Ascending aorta (tissue), 2 donors: ENCODE results near the gene ILDR2. TPM values are rescaled to one million over a fixed set of nuclear protein-coding genes. Genes with fewer than 3 reads are reported as not detected.

ENCODE experiments used
- DNase-seq, 2 donors: peaks; one replicate each; pipeline ENCODE4 v3.0.0-alpha.2; 2019; ENCODE audit warnings: low spot score in 2 of 2
- H3K27ac ChIP-seq, 2 donors: fragments of 200-600 bp; sonication (generic); one replicate each; pipeline ENCODE4 v1.5.1; 2016 to 2017; ENCODE audit warnings: mild to moderate bottlenecking in 1 of 2
- H3K27me3 ChIP-seq: fragments of 200-600 bp; sonication (generic); one replicate; pipeline ENCODE4 v1.5.1; 2017
- H3K36me3 ChIP-seq, 2 donors: fragments of 200-600 bp; sonication (generic); one replicate each; pipeline ENCODE4 v1.5.1; 2016
- H3K4me1 ChIP-seq, 2 donors: fragments of 200-600 bp; sonication (generic); one replicate each; pipeline ENCODE4 v1.5.1; 2016 to 2017; ENCODE audit warnings: mild to moderate bottlenecking in 1 of 2
- H3K4me3 ChIP-seq, 2 donors: fragments of 200-600 bp; sonication (generic); one replicate each; pipeline ENCODE4 v1.5.1; 2016 to 2017; ENCODE audit warnings: mild to moderate bottlenecking in 1 of 2
- H3K9me3 ChIP-seq, 2 donors: fragments of 200-600 bp; sonication (generic); one replicate each; pipeline ENCODE4 v1.5.1; 2016
- intact Hi-C: fragments of 100-400 bp; cut with DNase I; formaldehyde crosslinking; loops from one replicate; pipeline ENCODE4 v1.15.1; 2023
- total RNA-seq: library from RNA; depleted of rRNA; stranded (reverse); fragments of >200 nt; gene quantifications from one replicate; pipeline ENCODE4 v1.1.0, GENCODE V29; 2016
- TF ChIP-seq, protein P1 (sequence below), 3 experiments: fragments of 200-600 bp in 2 of 3; fragments of 450-650 bp in 1 of 3; sonication (generic) in 2 of 3; IDR thresholded peaks; one replicate each; pipeline ENCODE4 v1.5.1; 2016 to 2019; ENCODE audit warnings: antibody characterized with exemption in 3 of 3, mild to moderate bottlenecking in 1 of 3, moderate library complexity in 1 of 3

Gene ILDR2
- total RNA-seq, 1 donor from 2014 or later: not detected

- intact Hi-C loops: no loop called here
- Histone ChIP-seq H3K4me3 (no peak overlapping the region), H3K9me3 (no peaks in the 10 kb centered on the region), H3K36me3 (no peaks in the 10 kb centered on the region), H3K4me1 (no peaks in the 10 kb centered on the region), H3K27me3 (no peaks in the 10 kb centered on the region), H3K27ac (no peak overlapping the region)
- DNase-seq: no peak
- TF ChIP-seq, protein P1, sequence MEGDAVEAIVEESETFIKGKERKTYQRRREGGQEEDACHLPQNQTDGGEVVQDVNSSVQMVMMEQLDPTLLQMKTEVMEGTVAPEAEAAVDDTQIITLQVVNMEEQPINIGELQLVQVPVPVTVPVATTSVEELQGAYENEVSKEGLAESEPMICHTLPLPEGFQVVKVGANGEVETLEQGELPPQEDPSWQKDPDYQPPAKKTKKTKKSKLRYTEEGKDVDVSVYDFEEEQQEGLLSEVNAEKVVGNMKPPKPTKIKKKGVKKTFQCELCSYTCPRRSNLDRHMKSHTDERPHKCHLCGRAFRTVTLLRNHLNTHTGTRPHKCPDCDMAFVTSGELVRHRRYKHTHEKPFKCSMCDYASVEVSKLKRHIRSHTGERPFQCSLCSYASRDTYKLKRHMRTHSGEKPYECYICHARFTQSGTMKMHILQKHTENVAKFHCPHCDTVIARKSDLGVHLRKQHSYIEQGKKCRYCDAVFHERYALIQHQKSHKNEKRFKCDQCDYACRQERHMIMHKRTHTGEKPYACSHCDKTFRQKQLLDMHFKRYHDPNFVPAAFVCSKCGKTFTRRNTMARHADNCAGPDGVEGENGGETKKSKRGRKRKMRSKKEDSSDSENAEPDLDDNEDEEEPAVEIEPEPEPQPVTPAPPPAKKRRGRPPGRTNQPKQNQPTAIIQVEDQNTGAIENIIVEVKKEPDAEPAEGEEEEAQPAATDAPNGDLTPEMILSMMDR (IDR thresholded peaks at IDR 0.05): no peak
These were observed 61.2 kb downstream of the ILDR2 start for GRCh38 chr1:166914111-166914510.

DNA sequence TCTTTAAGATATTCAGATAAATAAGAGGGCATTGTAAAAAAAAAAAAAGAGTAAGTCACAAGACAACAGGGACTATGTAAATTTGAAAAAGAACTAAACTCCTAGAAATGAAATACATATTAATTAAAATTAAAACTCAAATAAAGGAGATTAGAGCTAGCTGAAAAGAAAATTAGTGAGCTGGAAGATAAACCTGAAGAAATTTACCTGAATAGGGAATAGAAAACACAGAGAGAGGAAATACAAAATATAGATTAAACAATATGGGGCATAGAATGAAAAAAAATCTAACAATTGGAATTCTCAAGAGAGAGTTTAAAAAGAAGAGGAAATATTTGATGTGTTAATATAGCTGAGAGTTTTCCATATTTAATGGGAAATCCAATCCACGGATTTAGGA, 63.7 kb downstream of the ILDR2 start:
- H3K9me3 ChIP-seq: no peaks in the 10 kb centered on the region
- DNase-seq: no peak
- H3K27ac ChIP-seq: no peak overlapping the region
- no peaks in the 10 kb centered on the region for H3K4me1 ChIP-seq
- no peaks in the 10 kb centered on the region for H3K36me3 ChIP-seq
- no peaks in the 10 kb centered on the region for H3K27me3 ChIP-seq
- no peak overlapping the region for H3K4me3 ChIP-seq
- intact Hi-C loops: loop anchor here (2.0 kb wide), 1 partner anchor 147 kb away; no protein-coding TSS in a partner anchor
- TF ChIP-seq, protein P1 (IDR thresholded peaks at IDR 0.05): no peak

DNA sequence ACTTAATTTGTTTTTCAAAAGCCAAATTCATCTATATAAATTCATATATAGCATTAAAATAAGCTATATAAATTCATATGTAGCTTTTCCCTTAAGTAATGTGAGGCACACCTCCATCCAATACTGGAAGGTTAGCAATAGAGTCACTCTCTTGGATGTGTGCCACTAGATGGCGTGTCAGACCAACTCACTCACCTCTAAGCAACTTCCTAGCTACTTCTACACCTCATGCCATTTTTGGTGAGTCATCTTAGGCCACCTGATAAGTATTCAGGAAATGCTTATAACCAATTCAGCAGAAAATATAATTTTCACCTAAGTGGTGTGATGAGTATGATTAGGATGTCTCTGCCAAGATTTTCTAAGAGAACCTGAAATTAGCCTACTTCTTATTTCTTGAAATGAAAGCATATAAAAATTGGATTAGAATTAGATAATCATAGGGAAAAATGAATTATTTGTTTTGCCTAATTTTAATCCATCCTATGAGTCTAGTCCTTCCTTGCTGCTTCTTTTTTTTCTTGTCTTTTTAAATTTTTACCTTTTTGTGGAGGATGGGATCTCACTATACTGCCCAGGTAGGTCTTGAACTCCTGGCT, 64.8 kb downstream of the ILDR2 start:
- no peaks in the 10 kb centered on the region for H3K9me3 ChIP-seq
- no peaks in the 10 kb centered on the region for H3K4me1 ChIP-seq
- intact Hi-C loops: loop anchor here (2.0 kb wide), 1 partner anchor 148 kb away; no protein-coding TSS in a partner anchor
- H3K36me3 ChIP-seq: no peaks in the 10 kb centered on the region
- DNase-seq: peak in 1 of 2 donors; percentile 70
- no peaks in the 10 kb centered on the region for H3K27me3 ChIP-seq
- TF ChIP-seq, protein P1 (IDR thresholded peaks at IDR 0.05): peak in 2 of 3 experiments; percentile 27 to 45
- H3K27ac ChIP-seq: no peak overlapping the region
- no peak overlapping the region for H3K4me3 ChIP-seq

DNA sequence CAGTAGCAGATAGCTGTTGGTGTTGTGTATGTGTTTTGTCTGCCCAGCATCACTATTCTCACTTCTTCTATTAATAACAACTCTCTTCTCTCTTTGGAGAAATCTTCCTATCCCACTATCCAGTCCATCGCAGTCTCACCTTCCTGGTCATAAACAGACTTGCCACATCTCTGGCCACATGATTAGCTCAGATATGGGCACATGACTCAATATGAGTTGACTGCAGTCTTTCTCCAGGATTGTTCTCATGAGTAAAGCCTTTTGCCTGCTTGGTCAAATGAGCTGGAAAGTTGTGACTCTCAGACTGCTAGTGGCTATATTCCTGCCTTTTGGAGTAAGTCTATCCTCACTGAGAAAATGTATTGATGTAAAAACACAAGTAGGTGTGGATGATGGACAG, 66.4 kb downstream of the ILDR2 start:
- intact Hi-C loops: no loop called here

GRCh38 chr1:166907763-166908162, 67.6 kb downstream of the ILDR2 start:
- intact Hi-C loops: no loop called here
- H3K4me3 ChIP-seq: no peak overlapping the region
- no peak for DNase-seq
- H3K27ac ChIP-seq: no peak overlapping the region
- peaks cover 0 to 3% of the 10 kb centered on the region in 2 donors for H3K4me1 ChIP-seq
- TF ChIP-seq, protein P1 (IDR thresholded peaks at IDR 0.05): no peak
- H3K27me3 ChIP-seq: no peaks in the 10 kb centered on the region
- H3K9me3 ChIP-seq: no peaks in the 10 kb centered on the region
- H3K36me3 ChIP-seq: no peaks in the 10 kb centered on the region

More for the DNA sequence above, 66.4 kb downstream of the ILDR2 start:
- TF ChIP-seq, protein P1 (IDR thresholded peaks at IDR 0.05): no peak
- Histone ChIP-seq H3K36me3 (no peaks in the 10 kb centered on the region), H3K9me3 (no peaks in the 10 kb centered on the region), H3K4me1 (peaks cover 0 to 3% of the 10 kb centered on the region in 2 donors), H3K4me3 (no peak overlapping the region), H3K27me3 (no peaks in the 10 kb centered on the region), H3K27ac (no peak overlapping the region)
- no peak for DNase-seq
